HG03354 (cell line): ENCODE data around the gene TMEM81.

Experiments
- ATAC-seq: cut with Tn5 transposase; IDR thresholded peaks from one replicate; pipeline ENCODE4 v1.9.1; 2021; ENCODE audit warnings: mild to moderate bottlenecking; ENCODE audit not compliant: unreplicated experiment, poor library complexity, severe bottlenecking

Gene TMEM81

GRCh38 chr1:205061665-205062069 lies 22.6 kb downstream of the TMEM81 start:
- no peak for ATAC-seq

- no peak for ATAC-seq
Measured at GRCh38 chr1:205061227-205061626, 23.0 kb downstream of the TMEM81 start.

GRCh38 chr1:205060746-205061145 lies 23.5 kb downstream of the TMEM81 start:
- no peak for ATAC-seq

GRCh38 chr1:205059660-205060059 lies 24.6 kb downstream of the TMEM81 start:
- no peak for ATAC-seq

- no peak for ATAC-seq
Measured at GRCh38 chr1:205058853-205059252, 25.4 kb downstream of the TMEM81 start.

GRCh38 chr1:205057808-205058575 lies 26.3 kb downstream of the TMEM81 start:
- ATAC-seq = no peak

- no peak for ATAC-seq
Measured at GRCh38 chr1:205056956-205057568, 27.2 kb downstream of the TMEM81 start.

GRCh38 chr1:205056188-205056611 lies 28.1 kb downstream of the TMEM81 start:
- no peak for ATAC-seq

- no peak for ATAC-seq
Measured at GRCh38 chr1:205054013-205054412, 30.2 kb downstream of the TMEM81 start.

GRCh38 chr1:205053296-205053695 lies 31.0 kb downstream of the TMEM81 start:
- no peak for ATAC-seq

GRCh38 chr1:205052690-205053089 lies 31.6 kb downstream of the TMEM81 start:
- ATAC-seq = no peak

- ATAC-seq = no peak
Measured at GRCh38 chr1:205049479-205049878, 34.8 kb downstream of the TMEM81 start.

GRCh38 chr1:205048382-205048781 lies 35.9 kb downstream of the TMEM81 start:
- no peak for ATAC-seq

- no peak for ATAC-seq
Measured at GRCh38 chr1:205047764-205048231, 36.5 kb downstream of the TMEM81 start.

- no peak for ATAC-seq
Measured at GRCh38 chr1:205046870-205047269, 37.4 kb downstream of the TMEM81 start.

- ATAC-seq = no peak
Measured at GRCh38 chr1:205045146-205045545, 39.1 kb downstream of the TMEM81 start.

- ATAC-seq = no peak
Measured at GRCh38 chr1:205044741-205045140, 39.5 kb downstream of the TMEM81 start.

- no peak for ATAC-seq
Measured at GRCh38 chr1:205043866-205044265, 40.4 kb downstream of the TMEM81 start.

GRCh38 chr1:205042911-205043806 lies 41.1 kb downstream of the TMEM81 start, which contains the start of gene CNTN2:
Gene CNTN2, plus strand, starts transcription at chr1:205043212. Its CDS starts 9,974 bp downstream, at chr1:205053186.
- ATAC-seq = no peak
